HG03025 (cell line): Measurements from ENCODE around the gene ALS2.
A peak's percentile ranks its signal among the peaks of the same experiment; 100 is the strongest.
"Not testable (repeated sequence)": the region's sequence is repeated elsewhere in the genome, so short reads cannot be mapped to it uniquely, and the experiment has no call there.

Experiments
- ATAC-seq: cut with Tn5 transposase; IDR thresholded peaks from one replicate; pipeline ENCODE4 v1.9.1; 2021; ENCODE audit warnings: mild to moderate bottlenecking, moderate library complexity; ENCODE audit not compliant: unreplicated experiment, low FRiP score

ALS2 gene

GRCh38 chr2:201780674-201781493, at the start of gene ALS2:
Gene ALS2, minus strand, starts transcription at chr2:201780933. Its CDS starts 12,048 bp downstream, at chr2:201768885.
- ATAC-seq: peak; percentile 96

- ATAC-seq: no peak
These were observed 47.5 kb upstream of the ALS2 start for GRCh38 chr2:201828220-201828619.

- no peak for ATAC-seq
These were observed 46.9 kb upstream of the ALS2 start for GRCh38 chr2:201827621-201828020.

GRCh38 chr2:201824212-201824611, 43.5 kb upstream of the ALS2 start:
- no peak for ATAC-seq

GRCh38 chr2:201821080-201821479, 40.3 kb upstream of the ALS2 start:
- ATAC-seq: no peak

- ATAC-seq: no peak
These were observed 39.8 kb upstream of the ALS2 start for GRCh38 chr2:201820383-201821007.

GRCh38 chr2:201816657-201817575, 36.2 kb upstream of the ALS2 start:
- ATAC-seq: no peak

- no peak for ATAC-seq
These were observed 33.4 kb upstream of the ALS2 start for GRCh38 chr2:201813996-201814760.

GRCh38 chr2:201810604-201811003, 29.9 kb upstream of the ALS2 start:
- ATAC-seq: not testable (repeated sequence)

GRCh38 chr2:201809633-201810032, 28.9 kb upstream of the ALS2 start:
- no peak for ATAC-seq

- ATAC-seq: no peak
These were observed 27.3 kb upstream of the ALS2 start for GRCh38 chr2:201808027-201808426.

- no peak for ATAC-seq
These were observed 26.8 kb upstream of the ALS2 start for GRCh38 chr2:201807452-201807999.

GRCh38 chr2:201806442-201807170, 25.9 kb upstream of the ALS2 start, which contains the start of gene CDK15:
Gene CDK15, plus strand, starts transcription at chr2:201806537. Its CDS starts 128 bp downstream, at chr2:201806665.
- ATAC-seq: no peak

- ATAC-seq: not testable (repeated sequence)
These were observed 18.2 kb upstream of the ALS2 start for GRCh38 chr2:201798914-201799285.

GRCh38 chr2:201798252-201798913, 17.6 kb upstream of the ALS2 start:
- ATAC-seq: no peak

GRCh38 chr2:201797175-201797840, 16.6 kb upstream of the ALS2 start:
- no peak for ATAC-seq

GRCh38 chr2:201796478-201796865, 15.7 kb upstream of the ALS2 start:
- ATAC-seq: no peak
